Measurements from ENCODE around the gene SIGMAR1.

- TF ChIP-seq CTCF (IDR thresholded peaks at IDR 0.05; ENCODE audit: poor library complexity, severe bottlenecking) (peak; percentile 61), REST (IDR thresholded peaks at IDR 0.05; ENCODE audit: borderline replicate concordance) (no peak)
Observed at GRCh38 chr9:34664281-34665066, 26.9 kb upstream of the SIGMAR1 start.
